ENCODE results near the gene EFTUD2. TPM values are rescaled to one million over a fixed set of nuclear protein-coding genes. Genes with fewer than 3 reads are reported as not detected.
"Not testable (repeated sequence)": the region's sequence is repeated elsewhere in the genome, so short reads cannot be mapped to it uniquely, and the experiment has no call there.

Gene EFTUD2
- total and polyA plus RNA-seq, 9 of the 15 experiments (the other 6 are each of a cell fraction or from before 2014, with no cell fraction given) = 65.8 to 362 (median 218) TPM

DNA sequence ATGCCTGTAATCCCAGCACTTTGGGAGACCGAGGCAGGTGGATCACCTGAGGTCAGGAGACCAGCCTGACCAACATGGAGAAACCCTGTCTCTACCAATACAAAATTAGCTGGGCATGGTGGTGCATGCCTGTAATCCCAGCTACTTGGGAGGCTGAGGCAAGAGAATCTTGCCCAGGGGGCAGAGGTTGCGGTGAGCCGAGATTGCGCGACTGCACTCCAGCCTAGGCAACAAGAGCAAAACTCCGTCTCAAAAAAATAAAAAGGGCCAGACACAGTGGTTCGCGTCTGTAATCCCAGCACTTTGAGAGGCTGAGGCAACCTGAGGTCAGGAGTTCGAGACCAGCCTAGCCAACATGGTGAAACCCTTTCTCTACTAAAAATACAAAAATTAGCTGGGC is 74.0 kb downstream of the EFTUD2 start:
- Histone ChIP-seq H3K4me1 (replicated peaks in 1 of 2; ENCODE audit: control insufficient read depth in 2 of 2, insufficient read depth in 2 of 2, low read length in 2 of 2) (peaks cover 0 to 11% of the 10 kb centered on the region in 2 experiments; a peak in 4 of 5 replicates), H3K27me3 (ENCODE audit: control insufficient read depth in 2 of 2, insufficient read depth in 2 of 2, low read length in 2 of 2) (peaks cover 24 to 39% of the 10 kb centered on the region in 2 experiments)
- H3K27ac ChIP-seq (ENCODE audit: extremely low read depth, low read depth, low read length); H3K4me2 ChIP-seq (ENCODE audit: insufficient read depth, low read length); H3K4me3 ChIP-seq; H4K20me1 ChIP-seq (replicated peaks; ENCODE audit: control insufficient read depth, insufficient read depth, low read length); ATAC-seq; H3K79me2 ChIP-seq (ENCODE audit: control insufficient read depth, insufficient read depth, low read length); DNase-seq (ENCODE audit: extremely low read depth in 1 of 4, low spot score in 3 of 4); H3K9me3 ChIP-seq (replicated peaks; ENCODE audit: control insufficient read depth, insufficient read depth, low read depth, low read length); BruUV-seq (replicated peaks); H3K9me1 ChIP-seq (ENCODE audit: control insufficient read depth, insufficient read depth, low read length); FAIRE-seq; in situ Hi-C loops (cut with MboI); CTCF ChIA-PET (ENCODE audit: low intra/inter-chr PET ratio); intact Hi-C loops (cut with micrococcal nuclease); H3K9ac ChIP-seq (ENCODE audit: insufficient read depth in 1 of 2, low read depth in 2 of 2, low read length in 2 of 2); H2AFZ ChIP-seq (ENCODE audit: low read depth, low read length); H3K36me3 ChIP-seq (ENCODE audit: control insufficient read depth, insufficient read depth, low read length): not testable (repeated sequence)
- WGBS (ENCODE audit: insufficient coverage, low coverage, missing lambda C conversion rate) = 27% methylated on average over 8 of the region's 9 CpGs
- POLR2A ChIA-PET = interaction anchor here (0.6 kb wide), 1 partner anchor 27 kb away, joined by 3 read pairs; no protein-coding TSS in a partner anchor

- Histone ChIP-seq H3K9ac (ENCODE audit: insufficient read depth in 1 of 2, low read depth in 2 of 2, low read length in 2 of 2) (no peak overlapping the region), H4K20me1 (replicated peaks; ENCODE audit: control insufficient read depth, insufficient read depth, low read length) (no peaks in the 10 kb centered on the region), H3K4me2 (ENCODE audit: insufficient read depth, low read length) (no peak overlapping the region), H3K27me3 (ENCODE audit: control insufficient read depth in 2 of 2, insufficient read depth in 2 of 2, low read length in 2 of 2) (peaks cover 14 to 32% of the 10 kb centered on the region in 2 experiments; a peak in 4 of 5 replicates), H3K9me3 (replicated peaks; ENCODE audit: control insufficient read depth, insufficient read depth, low read depth, low read length) (no peaks in the 10 kb centered on the region), H3K4me1 (replicated peaks in 1 of 2; ENCODE audit: control insufficient read depth in 2 of 2, insufficient read depth in 2 of 2, low read length in 2 of 2) (no peaks in the 10 kb centered on the region; a peak in 1 of 5 replicates), H3K27ac (ENCODE audit: extremely low read depth, low read depth, low read length) (no peak overlapping the region), H3K36me3 (ENCODE audit: control insufficient read depth, insufficient read depth, low read length) (no peaks in the 10 kb centered on the region), H3K9me1 (ENCODE audit: control insufficient read depth, insufficient read depth, low read length) (no peaks in the 10 kb centered on the region), H2AFZ (ENCODE audit: low read depth, low read length) (no peak overlapping the region), H3K79me2 (ENCODE audit: control insufficient read depth, insufficient read depth, low read length) (no peaks in the 10 kb centered on the region), H3K4me3 (no peak overlapping the region)
- in situ Hi-C loops (cut with MboI) (no loop called here), intact Hi-C loops (cut with micrococcal nuclease) (no loop called here)
- BruUV-seq (replicated peaks) = no TSS peak
- FAIRE-seq (no peak), ATAC-seq (no peak), DNase-seq (ENCODE audit: extremely low read depth in 1 of 4, low spot score in 3 of 4) (no peak)
- 2% methylated on average over 7 of the region's 7 CpGs for WGBS (ENCODE audit: insufficient coverage, low coverage, missing lambda C conversion rate)
- ChIA-PET CTCF (ENCODE audit: low intra/inter-chr PET ratio) (no interaction called here), POLR2A (interaction anchor here (0.6 to 1.6 kb wide), 5 partner anchors 10 to 57 kb away, joined by 3 to 6 read pairs (median 4); no protein-coding TSS in a partner anchor)
- no peak for TF ChIP-seq MYC (IDR thresholded peaks at IDR 0.05; ENCODE audit: low read depth, low read length)
- TF ChIP-seq MYC (CRISPR knock-in tag; IDR thresholded peaks at IDR 0.05; ENCODE audit: borderline replicate concordance, low read depth) = no peak
- TF ChIP-seq GABPB2 (CRISPR knock-in tag; conservative IDR thresholded peaks at IDR 0.05) = no peak
- no peak for TF ChIP-seq U2AF1 (optimal IDR thresholded peaks at IDR 0.05; ENCODE audit: low read depth, low read length)
- TF ChIP-seq, protein P1, sequence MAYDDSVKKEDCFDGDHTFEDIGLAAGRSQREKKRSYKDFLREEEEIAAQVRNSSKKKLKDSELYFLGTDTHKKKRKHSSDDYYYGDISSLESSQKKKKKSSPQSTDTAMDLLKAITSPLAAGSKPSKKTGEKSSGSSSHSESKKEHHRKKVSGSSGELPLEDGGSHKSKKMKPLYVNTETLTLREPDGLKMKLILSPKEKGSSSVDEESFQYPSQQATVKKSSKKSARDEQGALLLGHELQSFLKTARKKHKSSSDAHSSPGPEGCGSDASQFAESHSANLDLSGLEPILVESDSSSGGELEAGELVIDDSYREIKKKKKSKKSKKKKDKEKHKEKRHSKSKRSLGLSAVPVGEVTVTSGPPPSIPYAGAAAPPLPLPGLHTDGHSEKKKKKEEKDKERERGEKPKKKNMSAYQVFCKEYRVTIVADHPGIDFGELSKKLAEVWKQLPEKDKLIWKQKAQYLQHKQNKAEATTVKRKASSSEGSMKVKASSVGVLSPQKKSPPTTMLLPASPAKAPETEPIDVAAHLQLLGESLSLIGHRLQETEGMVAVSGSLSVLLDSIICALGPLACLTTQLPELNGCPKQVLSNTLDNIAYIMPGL (CRISPR knock-in tag; IDR thresholded peaks at IDR 0.05) = no peak
- no peak for TF ChIP-seq ZNF311 (CRISPR knock-in tag; IDR thresholded peaks at IDR 0.05)
- TF ChIP-seq, protein P2, sequence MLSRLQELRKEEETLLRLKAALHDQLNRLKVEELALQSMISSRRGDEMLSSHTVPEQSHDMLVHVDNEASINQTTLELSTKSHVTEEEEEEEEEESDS (CRISPR knock-in tag; IDR thresholded peaks at IDR 0.05) = no peak
- TF ChIP-seq, protein P3, sequence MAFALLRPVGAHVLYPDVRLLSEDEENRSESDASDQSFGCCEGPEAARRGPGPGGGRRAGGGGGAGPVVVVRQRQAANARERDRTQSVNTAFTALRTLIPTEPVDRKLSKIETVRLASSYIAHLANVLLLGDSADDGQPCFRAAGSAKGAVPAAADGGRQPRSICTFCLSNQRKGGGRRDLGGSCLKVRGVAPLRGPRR (CRISPR knock-in tag; IDR thresholded peaks at IDR 0.05) = no peak
- no peak for TF ChIP-seq PPARD (CRISPR knock-in tag; IDR thresholded peaks at IDR 0.05)
- TF ChIP-seq DACH1 (IDR thresholded peaks at IDR 0.05; ENCODE audit: partially characterized antibody) = no peak
- TF ChIP-seq CBX8 (IDR thresholded peaks at IDR 0.05; ENCODE audit: borderline replicate concordance, extremely low read depth, low read depth, low read length, poor library complexity, severe bottlenecking) = peak; percentile 17
- TF ChIP-seq USF2 (CRISPR knock-in tag; IDR thresholded peaks at IDR 0.05) = no peak
Observed at GRCh38 chr17:44820631-44821212, 78.5 kb downstream of the EFTUD2 start.

Data from K562 (cell line).